ENCODE data around the gene IL13.

DNA sequence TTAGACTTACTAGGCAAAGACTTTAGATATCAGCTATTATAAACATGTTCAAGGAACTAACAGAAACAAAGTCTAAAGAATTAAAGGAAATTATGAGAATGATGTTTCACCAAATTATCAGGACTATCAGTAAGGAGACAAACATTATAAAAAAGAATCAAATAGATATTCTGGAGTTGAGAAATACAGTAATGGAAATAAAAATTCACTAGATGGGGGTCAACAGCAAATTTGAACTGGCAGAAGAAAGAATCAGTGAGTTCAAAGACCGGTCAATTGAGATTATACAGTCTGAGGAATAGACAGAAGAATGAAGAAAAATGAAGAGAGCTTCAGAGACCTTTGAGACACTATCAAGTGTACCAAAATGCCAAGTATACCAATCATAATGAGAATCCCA is 9.6 kb upstream of the IL13 start:
- TF ChIP-seq CTCF (conservative IDR thresholded peaks at IDR 0.05; ENCODE audit: low read depth, low read length) = no peak
- TF ChIP-seq EZH2 (IDR thresholded peaks at IDR 0.05; ENCODE audit: borderline replicate concordance, low read depth, low read length, poor library complexity, severe bottlenecking) = no peak
